ENCODE results near the gene DLX2.

The DLX2 gene

GRCh38 chr2:172137109-172137508 lies 34.4 kb upstream of the DLX2 start:
- DNase-seq (ENCODE audit: low spot score) = no peak
- H3K27me3 ChIP-seq (ENCODE audit: insufficient read depth, poor library complexity, severe bottlenecking) = no peaks in the 10 kb centered on the region
- no peaks in the 10 kb centered on the region for H3K4me1 ChIP-seq (ENCODE audit: insufficient read depth, poor library complexity, severe bottlenecking)
- no peaks in the 10 kb centered on the region for H3K9me3 ChIP-seq (ENCODE audit: severe bottlenecking)
- no peak for TF ChIP-seq CTCF (IDR thresholded peaks at IDR 0.05; ENCODE audit: poor library complexity, severe bottlenecking)
- H3K36me3 ChIP-seq (ENCODE audit: low read depth) = no peaks in the 10 kb centered on the region
- H3K27ac ChIP-seq (ENCODE audit: poor library complexity, severe bottlenecking) = no peak overlapping the region
- no peak overlapping the region for H3K4me3 ChIP-seq (ENCODE audit: severe bottlenecking)
- ATAC-seq (ENCODE audit: low read depth) = peak; percentile 59; the same call in 2 of the 3 replicates

DNA sequence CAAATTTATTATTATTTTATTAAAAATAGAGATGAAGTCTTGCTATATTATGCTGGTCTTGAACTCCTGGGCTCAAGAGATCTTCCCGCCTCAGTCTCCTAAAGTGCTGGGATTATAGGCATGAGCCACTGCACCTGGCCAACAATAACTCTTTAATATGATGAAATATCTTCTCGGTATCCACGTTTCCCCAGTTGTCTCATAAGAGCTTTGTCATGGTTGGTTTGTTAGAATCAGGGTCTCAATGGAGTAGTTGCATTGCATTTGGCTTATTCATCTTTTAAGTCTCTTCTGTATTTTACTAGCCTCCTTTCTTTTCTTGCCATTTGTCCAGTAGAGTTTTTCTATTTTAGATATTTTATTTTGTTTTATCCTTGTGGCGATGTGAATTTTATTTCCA lies 32.7 kb upstream of the DLX2 start:
- H3K27me3 ChIP-seq (ENCODE audit: insufficient read depth, poor library complexity, severe bottlenecking) = no peaks in the 10 kb centered on the region
- TF ChIP-seq CTCF (IDR thresholded peaks at IDR 0.05; ENCODE audit: poor library complexity, severe bottlenecking) = no peak
- H3K4me3 ChIP-seq (ENCODE audit: severe bottlenecking) = no peak overlapping the region
- no peak for ATAC-seq (ENCODE audit: low read depth)
- no peaks in the 10 kb centered on the region for H3K36me3 ChIP-seq (ENCODE audit: low read depth)
- no peak for DNase-seq (ENCODE audit: low spot score)
- no peak overlapping the region for H3K27ac ChIP-seq (ENCODE audit: poor library complexity, severe bottlenecking)
- no peaks in the 10 kb centered on the region for H3K9me3 ChIP-seq (ENCODE audit: severe bottlenecking)
- H3K4me1 ChIP-seq (ENCODE audit: insufficient read depth, poor library complexity, severe bottlenecking) = no peaks in the 10 kb centered on the region

DNA sequence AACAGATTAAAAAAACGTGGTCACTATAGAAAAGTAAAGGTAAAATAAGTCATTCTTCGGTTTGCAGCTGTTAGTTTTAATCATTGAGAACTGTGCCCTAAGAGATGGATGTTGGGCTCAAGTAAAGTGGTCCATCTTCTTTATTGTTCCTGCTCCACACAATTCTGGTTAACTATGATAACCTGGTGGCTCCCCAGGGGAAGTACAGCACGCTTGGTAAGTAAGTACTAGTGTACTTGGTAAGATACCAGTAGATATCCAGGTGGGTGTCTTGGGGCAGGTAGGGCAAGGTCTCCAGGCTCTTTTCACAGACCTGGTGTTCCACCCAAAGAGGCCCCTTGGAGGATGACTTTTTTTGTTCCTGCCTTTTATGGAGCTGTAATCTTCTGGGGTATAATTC lies 31.6 kb upstream of the DLX2 start:
- Histone ChIP-seq H3K27ac (ENCODE audit: poor library complexity, severe bottlenecking) (no peak overlapping the region), H3K4me3 (ENCODE audit: severe bottlenecking) (no peak overlapping the region), H3K9me3 (ENCODE audit: severe bottlenecking) (no peaks in the 10 kb centered on the region), H3K36me3 (ENCODE audit: low read depth) (no peaks in the 10 kb centered on the region), H3K4me1 (ENCODE audit: insufficient read depth, poor library complexity, severe bottlenecking) (no peaks in the 10 kb centered on the region), H3K27me3 (ENCODE audit: insufficient read depth, poor library complexity, severe bottlenecking) (no peaks in the 10 kb centered on the region)
- TF ChIP-seq CTCF (IDR thresholded peaks at IDR 0.05; ENCODE audit: poor library complexity, severe bottlenecking) = no peak
- ATAC-seq (ENCODE audit: low read depth) (no peak), DNase-seq (ENCODE audit: low spot score) (no peak)

- H3K9me3 ChIP-seq (ENCODE audit: severe bottlenecking) = no peaks in the 10 kb centered on the region
- ATAC-seq (ENCODE audit: low read depth) (no peak), DNase-seq (ENCODE audit: low spot score) (no peak)
- no peaks in the 10 kb centered on the region for H3K27me3 ChIP-seq (ENCODE audit: insufficient read depth, poor library complexity, severe bottlenecking)
- no peaks in the 10 kb centered on the region for H3K4me1 ChIP-seq (ENCODE audit: insufficient read depth, poor library complexity, severe bottlenecking)
- no peak for TF ChIP-seq CTCF (IDR thresholded peaks at IDR 0.05; ENCODE audit: poor library complexity, severe bottlenecking)
- no peaks in the 10 kb centered on the region for H3K36me3 ChIP-seq (ENCODE audit: low read depth)
- H3K27ac ChIP-seq (ENCODE audit: poor library complexity, severe bottlenecking) = no peak overlapping the region
- H3K4me3 ChIP-seq (ENCODE audit: severe bottlenecking) = no peak overlapping the region
Measured at GRCh38 chr2:172131713-172132555, 29.2 kb upstream of the DLX2 start.

- TF ChIP-seq CTCF (IDR thresholded peaks at IDR 0.05; ENCODE audit: poor library complexity, severe bottlenecking) = no peak
- H3K27me3 ChIP-seq (ENCODE audit: insufficient read depth, poor library complexity, severe bottlenecking) = no peaks in the 10 kb centered on the region
- H3K27ac ChIP-seq (ENCODE audit: poor library complexity, severe bottlenecking) = no peak overlapping the region
- no peaks in the 10 kb centered on the region for H3K4me1 ChIP-seq (ENCODE audit: insufficient read depth, poor library complexity, severe bottlenecking)
- H3K36me3 ChIP-seq (ENCODE audit: low read depth) = no peaks in the 10 kb centered on the region
- no peak for ATAC-seq (ENCODE audit: low read depth)
- no peak overlapping the region for H3K4me3 ChIP-seq (ENCODE audit: severe bottlenecking)
- no peaks in the 10 kb centered on the region for H3K9me3 ChIP-seq (ENCODE audit: severe bottlenecking)
- DNase-seq (ENCODE audit: low spot score) = no peak
Measured at GRCh38 chr2:172129404-172129803, 26.7 kb upstream of the DLX2 start.
